ENCODE data around the gene STIL. TPM values are rescaled to one million over a fixed set of nuclear protein-coding genes. Genes with fewer than 3 reads are reported as not detected.

The STIL gene
- total RNA-seq, 4 donors from 2014 or later, result under 0.01 to 13.0 (median 1.9) TPM

DNA sequence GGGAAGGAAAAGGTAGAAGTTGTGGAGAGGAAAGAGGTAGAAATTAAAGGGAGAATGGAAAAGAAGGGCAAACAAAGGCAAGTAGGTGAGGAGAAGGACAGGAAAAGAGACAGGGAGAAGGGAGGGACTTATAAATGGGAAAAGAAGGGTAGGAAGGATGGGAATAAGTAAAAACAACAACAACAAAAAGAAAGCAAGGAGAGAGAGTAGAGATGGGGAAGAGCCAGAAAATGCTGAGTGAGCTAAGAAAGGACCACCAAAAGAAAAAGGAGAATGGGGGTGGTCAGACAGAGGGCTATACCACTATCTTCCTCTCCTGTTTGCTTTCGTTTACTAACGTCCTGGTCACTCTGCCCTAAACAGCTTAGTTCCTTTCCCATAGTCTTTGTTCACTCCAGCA is 17.9 kb upstream of the STIL start:
- Histone ChIP-seq H3K9me3 (no peaks in the 10 kb centered on the region), H3K27ac (no peak overlapping the region), H3K4me1 (peaks cover 6 to 7% of the 10 kb centered on the region in 2 donors), H3K4me3 (no peak overlapping the region), H3K36me3 (no peaks in the 10 kb centered on the region), H3K27me3 (no peaks in the 10 kb centered on the region)
- DNase-seq, result no peak
- TF ChIP-seq, protein P1, sequence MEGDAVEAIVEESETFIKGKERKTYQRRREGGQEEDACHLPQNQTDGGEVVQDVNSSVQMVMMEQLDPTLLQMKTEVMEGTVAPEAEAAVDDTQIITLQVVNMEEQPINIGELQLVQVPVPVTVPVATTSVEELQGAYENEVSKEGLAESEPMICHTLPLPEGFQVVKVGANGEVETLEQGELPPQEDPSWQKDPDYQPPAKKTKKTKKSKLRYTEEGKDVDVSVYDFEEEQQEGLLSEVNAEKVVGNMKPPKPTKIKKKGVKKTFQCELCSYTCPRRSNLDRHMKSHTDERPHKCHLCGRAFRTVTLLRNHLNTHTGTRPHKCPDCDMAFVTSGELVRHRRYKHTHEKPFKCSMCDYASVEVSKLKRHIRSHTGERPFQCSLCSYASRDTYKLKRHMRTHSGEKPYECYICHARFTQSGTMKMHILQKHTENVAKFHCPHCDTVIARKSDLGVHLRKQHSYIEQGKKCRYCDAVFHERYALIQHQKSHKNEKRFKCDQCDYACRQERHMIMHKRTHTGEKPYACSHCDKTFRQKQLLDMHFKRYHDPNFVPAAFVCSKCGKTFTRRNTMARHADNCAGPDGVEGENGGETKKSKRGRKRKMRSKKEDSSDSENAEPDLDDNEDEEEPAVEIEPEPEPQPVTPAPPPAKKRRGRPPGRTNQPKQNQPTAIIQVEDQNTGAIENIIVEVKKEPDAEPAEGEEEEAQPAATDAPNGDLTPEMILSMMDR (IDR thresholded peaks at IDR 0.05), result no peak
- TF ChIP-seq POLR2A (IDR thresholded peaks at IDR 0.05), result no peak
- intact Hi-C loops (cut with DNase I; ENCODE audit: low total_unique reads), result no loop called here

DNA sequence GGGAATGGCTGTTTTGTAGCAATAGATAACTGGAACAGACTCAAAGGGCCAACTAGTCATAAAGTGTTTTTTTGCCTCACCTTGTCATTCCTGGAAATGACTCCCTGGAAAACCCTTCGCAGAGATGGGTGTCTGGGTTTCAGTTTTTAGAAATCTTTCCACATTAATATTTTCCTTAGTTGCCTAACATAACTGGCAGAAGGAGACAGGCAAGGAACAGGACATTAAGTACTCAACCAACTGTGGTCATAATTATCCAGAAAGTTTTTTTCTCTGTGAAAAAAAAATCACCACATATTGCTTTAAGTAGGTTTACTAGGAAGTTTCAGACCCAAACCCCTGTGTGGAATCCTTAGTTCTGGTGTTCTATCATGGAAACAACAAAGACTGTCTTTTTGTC is 16.3 kb upstream of the STIL start:
- no peak for DNase-seq
- Histone ChIP-seq H3K27me3 (no peaks in the 10 kb centered on the region), H3K27ac (no peak overlapping the region), H3K4me3 (no peak overlapping the region), H3K9me3 (no peaks in the 10 kb centered on the region), H3K4me1 (peaks cover 6% of the 10 kb centered on the region in 2 donors), H3K36me3 (no peaks in the 10 kb centered on the region)
- no peak for TF ChIP-seq POLR2A (IDR thresholded peaks at IDR 0.05)
- TF ChIP-seq, protein P1 (IDR thresholded peaks at IDR 0.05), result no peak
- intact Hi-C loops (cut with DNase I; ENCODE audit: low total_unique reads), result no loop called here

DNA sequence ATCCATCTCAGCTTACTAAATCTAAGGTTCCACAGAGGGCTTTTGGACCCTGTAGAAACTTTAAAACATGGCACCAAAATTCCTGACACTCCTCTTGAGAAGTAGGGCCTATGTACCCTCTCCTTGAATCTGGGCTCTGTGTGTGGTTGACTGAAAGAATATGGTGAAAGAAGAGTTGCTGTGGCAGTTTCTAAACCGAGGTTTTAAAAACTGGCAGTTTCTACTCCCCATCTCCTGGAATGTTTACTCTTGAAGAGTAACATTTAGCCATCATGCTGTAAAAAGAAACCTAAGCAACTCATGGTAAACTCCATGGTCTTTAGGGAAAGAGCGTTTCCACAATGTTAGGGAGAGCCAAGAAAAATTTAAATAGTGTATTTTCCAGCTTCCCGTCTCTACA is 15.0 kb upstream of the STIL start:
- intact Hi-C loops (cut with DNase I; ENCODE audit: low total_unique reads), result no loop called here
- no peaks in the 10 kb centered on the region for H3K9me3 ChIP-seq
- H3K4me1 ChIP-seq, result peaks cover 3 to 6% of the 10 kb centered on the region in 2 donors
- H3K4me3 ChIP-seq, result no peak overlapping the region
- no peaks in the 10 kb centered on the region for H3K36me3 ChIP-seq
- H3K27ac ChIP-seq, result no peak overlapping the region
- no peak for DNase-seq
- no peaks in the 10 kb centered on the region for H3K27me3 ChIP-seq
- TF ChIP-seq, protein P1 (IDR thresholded peaks at IDR 0.05), result no peak
- TF ChIP-seq POLR2A (IDR thresholded peaks at IDR 0.05), result no peak

DNA sequence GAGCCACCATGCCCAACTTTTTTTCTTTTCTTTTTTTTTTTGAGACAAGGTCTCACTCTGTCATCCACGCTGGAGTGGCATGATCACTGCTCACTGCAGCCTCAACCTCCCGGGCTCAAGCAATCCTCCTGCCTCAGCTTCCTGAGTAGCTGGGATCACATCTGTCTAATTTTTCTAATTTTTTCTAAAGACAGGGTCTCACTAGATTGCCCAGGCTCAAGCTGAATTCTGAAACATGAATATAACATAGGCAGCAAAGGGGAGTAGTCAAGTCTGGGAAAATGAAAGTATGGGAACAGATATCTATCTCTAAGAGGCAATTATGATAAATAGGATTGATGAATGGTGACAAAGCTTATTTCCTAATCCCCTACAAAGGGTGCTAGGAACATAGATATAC is 12.3 kb upstream of the STIL start:
- intact Hi-C loops (cut with DNase I; ENCODE audit: low total_unique reads), result no loop called here
- Histone ChIP-seq H3K27ac (no peak overlapping the region), H3K9me3 (no peaks in the 10 kb centered on the region), H3K4me1 (no peaks in the 10 kb centered on the region), H3K4me3 (no peak overlapping the region), H3K27me3 (no peaks in the 10 kb centered on the region), H3K36me3 (no peaks in the 10 kb centered on the region)
- DNase-seq, result no peak
- TF ChIP-seq POLR2A (IDR thresholded peaks at IDR 0.05), result no peak
- TF ChIP-seq, protein P1 (IDR thresholded peaks at IDR 0.05), result no peak

DNA sequence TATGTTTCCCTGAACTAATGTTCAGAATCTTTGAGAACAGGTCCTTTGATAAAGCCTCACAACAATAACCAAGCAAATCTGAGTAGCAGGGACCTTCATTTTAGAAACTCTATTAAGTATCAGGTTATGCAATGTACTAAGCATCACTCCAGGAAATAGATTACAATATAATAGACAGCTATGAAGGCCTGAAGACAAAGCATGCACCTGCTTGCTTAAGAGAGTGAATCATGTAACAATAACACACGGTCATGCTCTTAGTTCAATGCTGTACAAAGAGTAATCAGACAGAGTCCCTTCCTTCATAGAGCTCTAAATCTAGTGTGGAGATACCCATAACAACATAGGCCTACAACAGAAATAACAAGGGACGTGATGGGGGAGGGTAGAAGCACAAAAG is 11.6 kb upstream of the STIL start:
- Histone ChIP-seq H3K4me3 (no peak overlapping the region), H3K4me1 (no peaks in the 10 kb centered on the region), H3K36me3 (no peaks in the 10 kb centered on the region), H3K27ac (no peak overlapping the region), H3K27me3 (no peaks in the 10 kb centered on the region), H3K9me3 (no peaks in the 10 kb centered on the region)
- TF ChIP-seq POLR2A (IDR thresholded peaks at IDR 0.05), result no peak
- TF ChIP-seq, protein P1 (IDR thresholded peaks at IDR 0.05), result no peak
- no peak for DNase-seq
- intact Hi-C loops (cut with DNase I; ENCODE audit: low total_unique reads), result no loop called here
